ENCODE measurements around the gene LAGE3. TPM values are rescaled to one million over a fixed set of nuclear protein-coding genes. Genes with fewer than 3 reads are reported as not detected.

Gene LAGE3, protein sequence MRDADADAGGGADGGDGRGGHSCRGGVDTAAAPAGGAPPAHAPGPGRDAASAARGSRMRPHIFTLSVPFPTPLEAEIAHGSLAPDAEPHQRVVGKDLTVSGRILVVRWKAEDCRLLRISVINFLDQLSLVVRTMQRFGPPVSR
- polyA plus RNA-seq (ENCODE audit: insufficient read length in 4 of 4) = 10 to 100 TPM; 11.2 to 14.8 (median 12.2) TPM

DNA sequence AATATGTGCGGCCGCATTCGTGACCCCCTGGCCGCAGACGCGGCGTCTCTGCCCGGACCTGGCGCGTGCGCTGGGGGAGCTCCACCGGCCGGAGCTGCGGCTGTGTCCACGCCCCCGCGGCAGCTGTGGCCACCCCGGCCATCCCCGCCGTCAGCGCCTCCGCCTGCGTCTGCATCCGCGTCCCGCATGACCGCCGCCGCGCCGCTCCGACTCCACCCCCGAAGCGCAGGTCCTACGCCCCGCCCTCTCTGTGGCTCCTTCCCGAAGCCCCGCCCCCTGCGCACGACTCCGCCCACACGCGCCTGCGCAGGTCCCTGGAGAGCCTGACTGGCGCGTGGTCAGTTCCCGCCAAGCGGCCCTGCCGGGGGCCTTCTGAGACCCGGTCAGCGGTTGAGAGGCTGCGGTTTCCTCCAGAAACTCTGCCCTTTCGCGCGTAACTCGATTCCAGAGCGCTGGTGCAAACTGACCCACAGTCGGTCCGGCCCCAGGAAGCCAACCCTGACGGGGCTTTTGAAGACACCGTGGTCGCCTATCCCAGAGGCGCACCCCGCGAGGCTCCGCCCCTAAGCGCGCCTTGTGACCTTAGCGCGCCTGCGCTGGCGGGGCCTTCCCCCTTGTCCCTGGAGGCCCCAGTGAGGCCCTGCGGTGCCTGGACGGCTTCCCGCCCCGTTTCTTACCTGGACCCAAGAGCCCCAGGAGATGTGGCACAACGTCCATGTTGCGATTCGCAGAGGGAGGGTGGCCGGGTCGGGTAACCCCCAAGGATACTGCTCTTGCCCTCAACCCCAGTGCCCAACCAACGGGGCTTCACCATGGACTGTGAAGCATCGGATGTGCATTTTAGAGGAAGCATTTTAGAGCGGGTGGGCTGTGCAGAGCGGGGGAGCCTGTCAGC lies at the start of gene LAGE3:
TSS of gene LAGE3 (minus strand) at position 554 of the 895 bp plus-strand sequence. CDS start at position 188, 366 bp downstream.
- DNase-seq (ENCODE audit: low read depth in 4 of 4, low spot score in 3 of 4) = peak in 3 of 4 donors; percentile 60 to 68 (median 62)

DNA sequence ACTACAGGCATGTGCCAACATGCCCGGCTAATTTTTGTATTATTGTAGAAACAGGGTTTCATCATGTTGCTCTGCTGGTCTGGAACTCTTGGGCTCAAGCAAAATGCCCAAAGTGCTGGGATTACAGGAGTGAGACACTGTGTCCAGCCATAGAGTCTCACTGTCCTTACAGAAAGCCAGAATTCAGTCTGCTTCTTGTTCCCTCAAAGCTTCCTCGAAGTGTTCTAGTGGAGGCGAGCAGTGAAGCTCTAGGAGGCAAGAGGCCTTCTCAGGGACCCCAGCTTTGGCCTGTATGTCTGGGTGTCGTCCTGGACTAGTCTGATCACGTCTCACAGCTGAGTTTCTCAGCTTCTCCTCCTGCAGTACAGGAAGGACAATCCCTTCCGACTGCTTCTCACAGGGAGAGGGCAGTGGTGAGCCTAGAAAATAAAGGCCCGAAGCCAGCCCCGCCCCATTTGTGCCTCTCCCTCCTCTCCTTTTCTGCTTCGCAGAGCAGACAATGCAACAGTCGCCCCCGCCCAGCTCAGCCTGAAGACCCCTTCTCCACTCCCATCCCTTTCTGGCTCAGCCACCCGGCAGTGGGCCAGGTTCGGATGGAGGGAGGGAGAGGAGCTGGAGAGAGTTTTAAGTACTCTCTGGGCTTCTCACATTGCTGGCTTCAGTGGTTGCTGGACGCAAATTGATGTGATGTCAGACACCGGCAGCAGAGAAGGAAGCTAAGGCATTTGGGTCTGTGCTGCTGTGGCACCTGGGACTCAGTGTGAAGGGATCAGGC lies 48.0 kb upstream of the LAGE3 start:
- peak in 3 of 4 donors; percentile 50 to 65 (median 62) for DNase-seq (ENCODE audit: low read depth in 4 of 4, low spot score in 3 of 4)

DNA sequence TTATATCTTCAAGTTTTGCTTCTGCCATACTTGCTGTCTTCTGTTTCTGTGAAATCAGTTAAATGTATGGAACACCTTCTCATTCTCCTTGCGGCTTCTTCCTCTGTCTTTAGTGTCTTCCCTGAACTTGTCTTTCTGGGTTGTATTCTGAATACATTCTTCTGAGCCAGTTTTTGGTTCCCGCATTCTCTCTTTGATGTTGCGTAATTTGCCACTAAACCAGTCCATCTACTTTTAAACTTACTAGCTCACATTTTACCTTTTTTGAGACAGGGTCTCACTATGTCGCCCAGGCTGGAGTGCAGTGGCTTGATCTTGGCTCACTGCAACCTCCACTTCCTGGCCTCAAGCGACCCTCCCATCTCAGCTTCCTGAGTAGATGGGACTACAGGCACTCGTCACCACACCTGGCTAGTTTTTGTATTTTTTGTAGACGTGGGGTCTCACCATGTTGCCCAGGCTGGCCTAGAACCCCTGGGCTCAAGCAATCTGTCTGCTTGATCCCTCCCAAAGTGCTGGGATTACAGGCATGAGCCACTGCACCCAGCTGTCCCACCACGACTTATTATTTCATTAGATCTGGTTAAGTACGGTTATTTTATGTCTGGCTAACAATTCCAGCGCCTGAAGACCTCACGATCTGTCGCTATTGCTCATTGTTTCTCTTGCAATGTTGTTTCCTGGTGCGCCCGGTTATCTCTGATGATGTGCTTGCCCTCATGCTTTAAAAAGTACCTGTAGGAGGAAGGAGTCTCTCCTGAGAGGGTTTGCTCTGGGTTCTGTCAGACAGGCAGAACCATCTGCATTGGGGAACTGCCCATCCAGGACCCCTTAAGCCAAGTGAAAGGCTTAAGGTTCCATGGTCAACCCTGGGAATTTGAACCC lies 46.8 kb upstream of the LAGE3 start:
- no peak for DNase-seq (ENCODE audit: low read depth in 4 of 4, low spot score in 3 of 4)

DNA sequence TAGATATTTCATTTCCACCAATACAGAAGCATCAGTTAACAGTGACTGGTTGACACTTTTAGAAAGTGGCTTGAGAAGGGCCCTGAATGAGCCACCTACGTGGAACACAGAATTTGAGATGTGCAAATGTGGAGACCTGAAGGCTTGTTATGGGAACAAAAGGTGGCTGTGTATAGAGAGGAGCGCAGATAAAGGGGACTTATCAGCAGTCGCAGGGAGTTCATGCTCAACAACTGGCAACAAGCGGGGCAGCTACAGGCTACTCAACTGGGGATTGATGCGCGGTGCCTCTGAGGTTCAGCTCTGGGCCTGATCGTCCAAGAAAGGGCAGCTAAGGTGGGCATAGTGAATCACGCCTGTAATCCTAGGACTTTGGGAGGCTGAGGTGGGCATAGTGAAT lies 40.3 kb upstream of the LAGE3 start:
- no peak for DNase-seq (ENCODE audit: low read depth in 4 of 4, low spot score in 3 of 4)

DNA sequence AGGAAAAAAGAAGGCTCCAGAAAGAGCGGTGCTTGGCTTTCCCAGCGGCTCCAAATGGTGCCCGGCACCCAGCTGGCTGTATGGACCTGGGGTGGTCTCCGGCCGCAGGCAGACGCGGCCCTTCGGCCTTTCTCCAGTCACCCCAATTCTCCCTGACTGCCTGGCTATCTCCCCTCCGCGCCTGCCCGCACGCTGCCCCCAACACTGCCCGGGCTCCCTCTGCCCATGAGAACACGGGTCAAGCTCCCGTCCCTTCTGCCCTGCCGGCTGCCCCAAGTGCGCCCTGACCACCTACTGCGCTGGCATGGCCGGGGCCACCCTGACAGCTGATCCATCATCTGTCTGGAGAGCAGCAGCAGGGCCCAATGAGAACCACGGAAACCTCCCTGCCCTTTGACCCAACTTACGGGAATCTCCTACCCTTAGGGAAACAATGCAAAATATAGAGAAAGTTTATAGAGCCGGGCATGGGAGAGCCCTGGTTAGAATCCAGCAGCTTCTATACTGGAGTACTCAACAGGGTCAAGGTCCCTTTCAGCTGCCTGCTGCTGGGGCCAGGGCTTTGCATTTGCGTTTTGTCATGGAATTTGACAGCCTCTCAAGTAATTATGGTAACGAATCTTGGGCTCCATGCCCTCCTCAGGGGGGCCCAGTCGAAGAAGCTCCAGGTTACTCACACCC lies 38.2 kb upstream of the LAGE3 start:
- DNase-seq (ENCODE audit: low read depth in 4 of 4, low spot score in 3 of 4) = no peak

DNA sequence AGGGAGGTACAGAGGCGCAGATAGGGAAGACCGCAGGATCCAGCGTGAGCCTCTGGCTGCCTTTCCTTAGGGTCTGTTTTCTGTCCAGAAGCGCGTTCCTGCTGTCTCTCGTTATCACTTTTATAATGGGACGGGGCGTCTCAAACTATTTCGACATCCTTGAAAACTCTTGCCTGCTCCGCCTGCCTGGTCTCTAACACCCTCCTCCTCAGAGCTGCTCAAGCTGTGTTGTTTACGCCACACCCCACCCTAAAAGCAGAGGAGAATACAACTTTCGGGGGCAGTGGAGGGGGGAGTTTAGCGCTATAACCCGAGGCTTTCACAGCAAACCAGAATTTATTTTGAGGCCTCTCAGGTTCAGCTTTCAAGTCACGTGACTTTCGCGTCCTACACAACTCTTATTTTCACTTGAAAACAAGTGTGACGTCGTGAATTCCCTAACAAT lies 37.6 kb upstream of the LAGE3 start:
- peak in 2 of 4 donors; percentile 29 to 47 for DNase-seq (ENCODE audit: low read depth in 4 of 4, low spot score in 3 of 4)

DNA sequence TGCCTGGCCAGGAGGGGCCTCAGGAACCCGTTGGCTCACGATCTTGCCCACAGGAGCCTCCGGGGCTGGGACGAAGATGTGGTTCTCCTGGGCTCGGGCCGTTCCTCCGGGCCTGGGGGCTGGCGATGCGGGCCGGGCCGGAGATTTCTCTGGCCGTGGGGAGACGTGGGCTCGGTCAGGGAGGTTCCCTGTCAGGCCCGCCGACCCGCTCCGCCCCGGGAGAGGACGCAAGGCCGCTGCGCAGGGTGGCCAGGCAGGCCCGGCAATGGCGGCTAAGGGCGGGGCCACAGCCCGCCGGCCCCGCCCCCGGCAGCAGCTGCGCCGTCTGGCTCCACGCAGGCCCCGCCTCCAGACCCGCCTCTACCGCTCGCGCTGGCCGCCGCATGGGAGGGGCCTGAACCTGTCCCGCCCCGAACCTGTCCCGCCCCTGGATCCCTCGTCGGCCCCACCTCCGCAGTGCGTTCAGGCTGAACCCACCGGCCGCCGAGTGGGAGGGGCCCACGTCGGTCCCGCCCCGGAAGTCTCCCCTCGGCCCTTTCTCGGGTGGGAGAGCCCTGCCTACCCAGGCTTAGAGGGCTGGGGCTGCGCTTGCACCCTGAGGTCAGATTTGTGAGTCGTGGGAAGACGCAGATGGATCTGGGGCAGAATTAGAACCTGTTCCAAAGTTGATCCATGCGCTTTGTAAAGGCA lies 37.0 kb upstream of the LAGE3 start, which contains the start of gene FAM3A:
TSS of gene FAM3A (minus strand) at position 267 of the 690 bp plus-strand sequence. CDS start 460 bp downstream, outside the sequence.
- DNase-seq (ENCODE audit: low read depth in 4 of 4, low spot score in 3 of 4) = peak; percentile 66 to 81 (median 76)

DNA sequence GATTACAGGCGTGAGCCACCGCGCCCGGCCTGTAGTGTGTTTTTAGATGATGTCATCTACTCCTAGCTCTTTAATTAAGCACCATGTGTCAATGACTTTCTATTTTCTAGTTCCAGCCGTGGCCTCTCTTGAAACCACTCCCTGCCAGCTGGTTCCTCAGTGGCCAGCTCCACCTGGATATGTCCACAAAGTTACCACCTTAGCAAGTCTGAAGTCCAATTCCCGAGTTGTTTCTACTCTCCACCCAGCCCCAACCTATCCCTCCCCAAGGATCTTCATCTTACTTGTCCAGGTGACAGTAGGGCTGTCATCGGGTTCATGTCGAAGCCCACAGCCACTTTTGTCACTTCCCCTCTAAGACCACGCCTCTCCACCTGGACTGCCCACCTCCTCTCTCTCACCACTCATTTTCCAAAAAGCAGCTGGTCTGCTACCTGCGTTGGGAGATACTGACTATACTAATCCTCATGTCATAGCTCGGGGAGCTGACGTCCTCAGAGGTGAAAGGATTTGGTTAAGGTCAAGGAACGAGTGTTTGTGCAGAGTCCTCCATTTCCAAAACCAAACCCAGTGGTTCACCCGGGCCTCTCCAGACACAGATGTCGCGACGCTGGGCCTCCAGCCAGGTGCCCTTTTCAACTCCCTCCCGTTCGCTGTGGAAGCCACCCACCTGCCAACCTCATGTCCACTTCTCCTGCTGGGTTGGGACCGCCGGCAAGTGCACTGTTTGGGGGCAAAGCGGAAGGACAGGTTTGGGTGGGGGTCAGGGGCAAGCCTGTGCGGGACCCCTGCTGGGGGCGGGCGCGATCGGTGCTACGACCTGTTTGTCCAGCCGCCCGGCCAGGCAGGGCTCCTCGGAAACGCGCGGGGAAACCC lies 36.2 kb upstream of the LAGE3 start:
- no peak for DNase-seq (ENCODE audit: low read depth in 4 of 4, low spot score in 3 of 4)

DNA sequence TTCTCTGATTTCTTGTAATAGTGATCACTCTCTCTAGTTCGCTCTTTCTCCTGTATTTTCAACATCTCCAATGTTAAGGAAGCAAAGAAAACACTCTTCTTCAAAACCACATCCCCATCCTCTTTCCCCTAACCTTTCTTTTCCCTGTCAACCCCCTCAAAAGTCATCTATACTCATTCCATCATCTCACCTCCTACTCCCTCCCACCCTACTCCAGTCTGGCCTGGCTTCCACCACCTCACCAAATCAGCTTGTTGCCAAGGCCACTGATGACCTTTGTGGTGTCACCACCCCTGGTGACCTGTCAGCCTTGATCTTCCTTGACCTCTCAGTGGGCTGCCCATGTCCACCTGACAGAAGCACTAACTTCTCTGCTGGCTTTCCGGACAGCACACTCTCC lies 34.6 kb upstream of the LAGE3 start:
- DNase-seq (ENCODE audit: low read depth in 4 of 4, low spot score in 3 of 4) = no peak

DNA sequence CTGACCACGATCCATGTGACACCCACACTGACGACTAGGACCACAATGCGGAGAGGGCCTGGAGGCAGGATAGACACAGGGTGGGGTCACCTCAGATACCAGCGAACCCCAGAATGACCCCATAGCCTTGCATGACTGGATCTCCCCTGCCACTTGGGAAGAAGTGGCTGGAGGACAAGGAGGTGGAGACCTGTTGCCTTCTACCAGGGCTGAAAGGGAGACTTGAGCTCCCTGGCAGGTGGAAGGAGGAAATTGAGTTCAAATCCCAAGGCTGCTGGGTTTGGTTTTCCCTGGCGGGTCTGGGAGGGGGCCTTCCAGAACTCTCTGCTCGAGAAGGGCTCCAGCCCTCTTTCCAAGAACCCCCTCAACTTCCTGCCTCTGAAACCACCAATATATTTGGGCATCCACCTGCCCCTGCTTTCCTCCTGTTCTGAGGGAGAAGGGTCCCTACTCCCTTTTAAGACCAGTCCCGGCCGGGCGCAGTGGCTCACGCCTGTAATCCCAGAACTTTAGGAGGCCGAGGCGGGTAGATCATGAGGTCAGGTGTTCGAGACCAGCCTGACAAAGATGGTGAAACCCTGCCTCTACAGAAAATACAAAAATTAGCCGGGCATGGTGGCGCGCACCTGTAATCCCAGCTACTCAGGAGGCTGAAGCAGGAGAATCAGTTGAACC lies 33.9 kb upstream of the LAGE3 start:
- no peak for DNase-seq (ENCODE audit: low read depth in 4 of 4, low spot score in 3 of 4)

DNA sequence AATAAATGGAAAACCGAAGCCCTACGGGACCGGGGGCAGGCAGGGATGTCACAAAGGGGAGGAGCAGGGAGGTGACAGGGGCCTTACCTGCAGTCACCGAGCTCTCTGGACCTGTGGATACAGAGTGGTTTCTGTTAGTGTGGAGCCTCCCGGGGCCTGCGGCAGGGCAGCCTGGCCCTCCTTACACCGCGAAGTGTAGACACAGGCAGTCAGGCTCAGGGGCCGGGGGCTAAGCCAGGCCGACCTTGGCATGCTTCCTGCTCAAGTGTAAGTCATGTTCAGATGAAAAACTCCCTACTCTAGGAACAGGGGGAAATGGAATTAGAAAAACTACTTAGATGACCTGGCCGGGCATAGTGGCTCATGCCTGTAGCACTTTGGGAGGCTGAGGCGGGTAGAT lies 32.7 kb upstream of the LAGE3 start:
- no peak for DNase-seq (ENCODE audit: low read depth in 4 of 4, low spot score in 3 of 4)

DNA sequence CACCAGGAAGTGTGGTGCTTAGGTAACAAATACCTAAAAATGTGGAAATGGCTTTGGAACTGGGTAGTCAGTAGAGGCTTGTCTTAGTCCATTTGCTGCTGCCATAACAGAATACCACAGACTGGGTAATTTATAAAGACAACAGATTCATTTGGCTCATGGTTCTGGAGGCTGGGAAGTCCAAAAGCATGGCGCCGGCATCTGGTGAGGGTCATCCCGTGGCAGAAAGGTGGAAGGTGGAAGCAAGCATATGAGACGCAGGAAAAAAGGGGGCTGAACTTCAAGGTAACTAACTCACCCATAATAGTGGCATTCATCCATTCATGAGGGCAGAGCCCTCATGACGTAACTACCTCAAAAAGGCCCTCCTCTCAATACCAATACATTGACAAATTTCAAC lies 30.4 kb upstream of the LAGE3 start:
- no peak for DNase-seq (ENCODE audit: low read depth in 4 of 4, low spot score in 3 of 4)

DNA sequence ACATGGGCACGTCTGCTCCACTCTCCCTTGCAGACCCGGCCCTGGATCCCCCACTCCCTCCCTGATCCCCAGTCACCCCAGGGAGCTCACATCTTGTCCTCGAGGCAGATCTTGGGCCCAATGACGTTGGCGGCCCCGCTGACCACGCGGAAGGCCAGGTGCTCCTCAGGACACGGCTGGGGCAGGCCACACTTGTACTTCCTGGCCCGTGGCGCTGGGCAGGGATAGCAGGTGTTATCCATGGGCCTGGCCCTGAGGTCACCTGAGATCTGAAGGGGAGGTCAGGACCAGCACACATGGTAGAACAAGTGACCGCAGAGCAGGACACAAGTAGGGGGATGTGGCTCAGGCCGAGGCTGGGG lies 29.3 kb upstream of the LAGE3 start:
- DNase-seq (ENCODE audit: low read depth in 4 of 4, low spot score in 3 of 4) = no peak

DNA sequence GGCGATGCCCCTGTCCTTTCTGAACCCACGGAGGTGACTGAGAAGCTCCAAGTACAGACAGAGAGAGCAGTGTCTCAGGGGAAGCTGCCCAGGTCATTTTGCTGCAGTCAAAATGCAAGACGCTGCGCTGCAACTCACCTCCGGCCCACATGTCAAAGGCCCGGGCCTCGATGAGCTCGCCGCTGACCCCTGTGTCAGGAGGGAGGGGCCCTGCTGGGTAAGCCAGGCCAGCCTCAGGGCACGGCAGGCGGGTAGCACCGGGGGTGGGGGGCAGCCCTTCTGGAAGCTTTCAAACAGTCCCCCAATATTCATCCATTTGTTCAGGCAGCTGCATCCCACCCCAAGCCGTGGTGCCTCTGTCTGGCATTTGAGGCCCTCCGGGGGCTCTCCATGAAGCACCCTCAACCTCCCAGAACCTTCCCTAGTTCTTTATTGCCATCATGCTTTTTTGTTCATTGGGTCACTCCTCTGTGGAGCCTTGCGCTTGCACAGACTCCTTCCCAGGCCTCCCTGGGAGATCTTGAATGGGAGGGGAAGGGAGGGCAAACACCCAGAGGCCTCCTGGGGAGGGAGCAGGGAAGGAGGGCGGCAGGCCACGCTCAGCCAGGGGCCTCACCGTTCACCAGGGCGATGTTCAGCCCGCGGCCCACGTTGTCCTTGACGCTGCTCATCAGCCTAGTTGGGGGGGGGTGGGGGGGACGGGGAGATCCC lies 28.7 kb upstream of the LAGE3 start:
- DNase-seq (ENCODE audit: low read depth in 4 of 4, low spot score in 3 of 4) = no peak

DNA sequence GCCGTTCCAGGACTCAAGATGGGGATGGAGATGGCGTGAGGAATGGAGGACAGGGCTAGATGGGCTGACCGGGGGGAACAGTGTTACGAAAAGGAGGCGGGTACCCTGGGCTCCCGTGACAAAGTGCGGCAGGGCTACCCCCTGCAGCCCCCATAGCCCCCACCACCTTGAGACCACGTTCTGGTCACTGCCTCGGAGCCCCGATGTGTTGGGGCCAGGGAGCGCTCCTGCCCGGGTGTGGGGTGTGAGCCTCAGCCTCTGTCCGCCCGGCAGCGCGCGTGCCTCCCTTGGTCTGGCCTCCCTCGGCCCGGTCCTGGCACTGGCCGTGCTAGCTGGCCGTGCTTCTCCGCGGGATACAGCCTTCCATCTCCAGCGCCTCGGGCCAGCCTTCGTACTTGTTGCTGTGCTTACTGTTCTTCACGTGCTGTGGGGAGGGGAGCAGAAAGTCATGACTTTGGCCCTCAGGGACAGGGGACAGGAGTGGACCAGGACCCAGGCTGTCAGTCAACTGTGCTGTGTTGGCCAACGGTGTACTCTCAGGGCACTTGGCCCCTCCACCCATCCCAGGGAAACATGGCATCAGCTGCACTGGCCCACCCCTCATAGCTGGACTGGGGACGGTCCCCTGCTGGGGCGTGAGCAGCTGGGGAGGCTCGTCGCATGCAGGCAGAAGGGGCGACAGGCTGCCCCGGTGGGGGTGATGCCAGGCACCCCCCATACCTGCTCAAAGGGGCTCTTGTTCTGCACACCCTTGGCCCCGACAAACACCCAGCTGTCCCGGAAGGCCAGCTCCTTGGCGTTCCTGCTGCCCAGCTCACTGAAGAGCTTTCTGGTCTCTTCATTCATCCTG lies 27.6 kb upstream of the LAGE3 start:
- no peak for DNase-seq (ENCODE audit: low read depth in 4 of 4, low spot score in 3 of 4)

DNA sequence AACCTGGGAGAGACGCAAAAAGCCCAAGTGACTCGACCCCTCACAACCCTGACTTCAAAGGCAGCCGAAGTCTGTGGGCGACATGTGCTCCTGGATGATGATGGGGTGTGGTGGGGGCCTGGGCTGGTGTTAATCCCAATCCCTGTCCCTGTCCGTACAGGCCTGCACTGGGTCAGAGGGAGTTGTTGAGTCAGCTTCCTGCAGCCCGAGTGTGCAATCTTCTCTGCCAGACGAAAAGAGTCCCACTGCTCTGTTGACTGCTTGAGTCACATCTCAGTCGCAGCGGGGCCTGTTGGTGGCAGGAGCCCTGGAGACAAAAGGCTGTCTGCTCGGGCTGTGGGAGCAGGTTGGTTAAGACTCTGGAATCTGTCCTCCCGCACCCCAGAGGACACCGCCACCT lies 26.7 kb upstream of the LAGE3 start:
- DNase-seq (ENCODE audit: low read depth in 4 of 4, low spot score in 3 of 4) = no peak

Data from left renal pelvis (tissue), 4 donors.